HEK293 (cell line): ENCODE results near the gene TPCN2.

ENCODE experiments used
- CTCF ChIA-PET: fragments of 350-600 bp; formaldehyde crosslinking; extraction: SDS; loops from one replicate; lab custom pipeline; 2021; ENCODE audit warnings: antibody characterized with exemption; lab: Yijun Ruan, JAX
- POLR2A ChIA-PET: fragments of 300-600 bp; formaldehyde crosslinking; extraction: SDS; loops from one replicate; lab custom pipeline; 2020; ENCODE audit warnings: antibody characterized with exemption, inconsistent platforms; lab: Yijun Ruan, JAX
- H3K27ac ChIP-seq: fragments of 200-500 bp; sonication (Bioruptor generic); 2 replicates; pipeline ENCODE4 v1.5.1; 2014; ENCODE audit warnings: low read depth, low read length, control low read depth, inconsistent platforms; ENCODE audit errors: extremely low read depth
- H3K36me3 ChIP-seq, 2 experiments: fragments of 200-500 bp in 1 of 2; sonication (Bioruptor generic) in 1 of 2; 1 replicate in 1 of 2; 2 replicates in 1 of 2; pipeline ENCODE4 v1.5.1; 2014 to 2017; ENCODE audit warnings: inconsistent platforms in 2 of 2, low read length in 2 of 2; ENCODE audit not compliant: control insufficient read depth in 2 of 2, insufficient read depth in 1 of 2
- H3K4me1 ChIP-seq: fragments of 200-500 bp; sonication (Bioruptor generic); 2 replicates; pipeline ENCODE4 v1.5.1; 2014; ENCODE audit warnings: mild to moderate bottlenecking, low read length, inconsistent platforms; ENCODE audit not compliant: control insufficient read depth, insufficient read depth
- H3K4me3 ChIP-seq: 2 replicates; pipeline ENCODE4 v1.5.1; 2011; ENCODE audit warnings: low read depth, mild to moderate bottlenecking, control low read depth, low read length, moderate library complexity
- H3K9me3 ChIP-seq: fragments of 200-500 bp; sonication (Bioruptor generic); 2 replicates; pipeline ENCODE4 v1.5.1; 2014; ENCODE audit warnings: low read depth, low read length, inconsistent platforms; ENCODE audit not compliant: control insufficient read depth, insufficient read depth
- ATF2 ChIP-seq: fragments of 450-650 bp; formaldehyde crosslinking; IDR thresholded peaks from 2 replicates; pipeline ENCODE4 v1.5.1; 2016; ENCODE audit warnings: missing biosample characterization, missing genetic modification characterization, low read depth
- FEZF1 ChIP-seq: fragments of 450-650 bp; formaldehyde crosslinking; IDR thresholded peaks from 2 replicates; pipeline ENCODE4 v1.5.1; 2016; ENCODE audit warnings: missing biosample characterization, missing genetic modification characterization
- GLI4 ChIP-seq: fragments of 450-650 bp; formaldehyde crosslinking; IDR thresholded peaks from 2 replicates; pipeline ENCODE4 v1.5.1; 2016; ENCODE audit warnings: missing biosample characterization, missing genetic modification characterization
- HOXD13 ChIP-seq: sonication (generic); formaldehyde crosslinking; IDR thresholded peaks from 2 replicates; pipeline ENCODE4 v1.8.0; 2022; ENCODE audit warnings: missing genetic modification reagents, borderline replicate concordance
- INSM2 ChIP-seq: fragments of 450-650 bp; formaldehyde crosslinking; IDR thresholded peaks from 2 replicates; pipeline ENCODE4 v1.5.1; 2016; ENCODE audit warnings: missing biosample characterization, missing genetic modification characterization
- OSR2 ChIP-seq: fragments of 450-650 bp; formaldehyde crosslinking; IDR thresholded peaks from 2 replicates; pipeline ENCODE4 v1.5.1; 2016; ENCODE audit warnings: missing biosample characterization, missing genetic modification characterization
- PBX3 ChIP-seq: sonication (generic); formaldehyde crosslinking; IDR thresholded peaks from 2 replicates; pipeline ENCODE4 v1.8.1; 2022; ENCODE audit warnings: mild to moderate bottlenecking, moderate library complexity, missing genetic modification reagents
- PRDM1 ChIP-seq: fragments of 450-650 bp; formaldehyde crosslinking; IDR thresholded peaks from 2 replicates; pipeline ENCODE4; 2016; ENCODE audit warnings: missing biosample characterization, missing genetic modification characterization
- PRDM6 ChIP-seq: fragments of 450-650 bp; formaldehyde crosslinking; IDR thresholded peaks from 2 replicates; pipeline ENCODE4 v1.5.1; 2017; ENCODE audit warnings: missing biosample characterization, missing genetic modification characterization
- SP2 ChIP-seq: fragments of 450-650 bp; formaldehyde crosslinking; IDR thresholded peaks from 2 replicates; pipeline ENCODE4 v1.5.1; 2016; ENCODE audit warnings: missing biosample characterization, missing genetic modification characterization
- ZBTB7A ChIP-seq: fragments of 450-650 bp; formaldehyde crosslinking; IDR thresholded peaks from 2 replicates; pipeline ENCODE4 v1.5.1; 2016; ENCODE audit warnings: low read depth, missing biosample characterization, missing genetic modification characterization
- ZNF112 ChIP-seq: fragments of 450-650 bp; formaldehyde crosslinking; IDR thresholded peaks from 2 replicates; pipeline ENCODE4 v1.5.0; 2017; ENCODE audit warnings: missing biosample characterization, missing genetic modification characterization
- ZNF114 ChIP-seq: fragments of 450-650 bp; formaldehyde crosslinking; IDR thresholded peaks from 2 replicates; pipeline ENCODE4 v1.5.0; 2017; ENCODE audit warnings: missing biosample characterization, missing genetic modification characterization
- ZNF140 ChIP-seq: fragments of 450-650 bp; formaldehyde crosslinking; IDR thresholded peaks from 2 replicates; pipeline ENCODE4 v1.5.1; 2016; ENCODE audit warnings: missing biosample characterization, missing genetic modification characterization
- ZNF266 ChIP-seq: fragments of 450-650 bp; formaldehyde crosslinking; IDR thresholded peaks from 2 replicates; pipeline ENCODE4 v1.5.1; 2016; ENCODE audit warnings: missing biosample characterization, missing genetic modification characterization, low read depth
- ZNF394 ChIP-seq: fragments of 450-650 bp; formaldehyde crosslinking; IDR thresholded peaks from 2 replicates; pipeline ENCODE4 v1.5.1; 2016; ENCODE audit warnings: missing biosample characterization, missing genetic modification characterization, mild to moderate bottlenecking, moderate library complexity, borderline replicate concordance
- ZNF664 ChIP-seq: fragments of 450-650 bp; formaldehyde crosslinking; IDR thresholded peaks from 2 replicates; pipeline ENCODE4 v1.5.1; 2016; ENCODE audit warnings: missing biosample characterization, missing genetic modification characterization
- ZNF707 ChIP-seq: fragments of 450-650 bp; formaldehyde crosslinking; IDR thresholded peaks from 2 replicates; pipeline ENCODE4 v1.5.1; 2016; ENCODE audit warnings: missing biosample characterization, missing genetic modification characterization
- ZXDB ChIP-seq: fragments of 450-650 bp; formaldehyde crosslinking; IDR thresholded peaks from 2 replicates; pipeline ENCODE4 v1.5.1; 2016; ENCODE audit warnings: missing biosample characterization, missing genetic modification characterization

TPCN2 gene

GRCh38 chr11:69101792-69102695 lies 53.3 kb downstream of the TPCN2 start:
- Histone ChIP-seq H3K27ac (no peak overlapping the region), H3K4me1 (no peaks in the 10 kb centered on the region), H3K36me3 (no peaks in the 10 kb centered on the region), H3K9me3 (no peaks in the 10 kb centered on the region), H3K4me3 (no peak overlapping the region)
- CTCF ChIA-PET, result interaction anchor here (0.5 to 5.7 kb wide), 32 partner anchors 10 to 1097 kb away, joined by 3 to 54 read pairs (median 4); partner anchors contain the start of gene MYEOV
- POLR2A ChIA-PET, result interaction anchor here (0.6 to 1.0 kb wide), 2 partner anchors 51 to 540 kb away, joined by 5 read pairs; no protein-coding TSS in a partner anchor
- TF ChIP-seq ZBTB7A (tag by site-specific recombination) (no peak), INSM2 (no peak), PRDM6 (no peak), SP2 (tag by site-specific recombination) (no peak), FEZF1 (tag by site-specific recombination) (no peak), PBX3 (CRISPR knock-in tag) (peak; percentile 16; the same call in 1 of the 2 replicates)
- TF ChIP-seq, all 188 proteins: peak for 1

GRCh38 chr11:69102732-69103615 lies 54.2 kb downstream of the TPCN2 start:
- no peaks in the 10 kb centered on the region for H3K9me3 ChIP-seq
- no peak overlapping the region for H3K27ac ChIP-seq
- H3K4me1 ChIP-seq, result no peaks in the 10 kb centered on the region
- ChIA-PET CTCF (interaction anchor here (0.6 to 5.7 kb wide), 11 partner anchors 13 to 780 kb away, joined by 3 to 54 read pairs (median 6); partner anchors contain the start of gene MYEOV), POLR2A (no interaction called here)
- H3K36me3 ChIP-seq, result no peaks in the 10 kb centered on the region
- H3K4me3 ChIP-seq, result no peak overlapping the region
- TF ChIP-seq OSR2 (tag by site-specific recombination) (no peak), ZNF394 (tag by site-specific recombination) (no peak), PRDM6 (no peak), HOXD13 (no peak), ZNF664 (tag by site-specific recombination) (no peak), ATF2 (no peak), GLI4 (tag by site-specific recombination) (no peak), ZNF112 (tag by site-specific recombination) (no peak), ZNF140 (no peak), INSM2 (no peak), ZNF707 (tag by site-specific recombination) (no peak), PRDM1 (tag by site-specific recombination) (no peak), ZXDB (no peak), ZNF266 (tag by site-specific recombination) (no peak), ZNF114 (tag by site-specific recombination) (no peak)
